Stimulated activated CD4-positive, alpha-beta T cell treated with anti-CD3 and anti-CD28 coated beads, Interleukin-15, amount 100 ng/mL, for 24 hours (primary cell): ENCODE measurements around the gene SIN3B.
"Not testable (repeated sequence)": the region's sequence is repeated elsewhere in the genome, so short reads cannot be mapped to it uniquely, and the experiment has no call there.

Experiments used
- DNase-seq: peaks from one replicate; pipeline ENCODE4 v3.0.0-alpha.2; 2020

The SIN3B gene

DNA sequence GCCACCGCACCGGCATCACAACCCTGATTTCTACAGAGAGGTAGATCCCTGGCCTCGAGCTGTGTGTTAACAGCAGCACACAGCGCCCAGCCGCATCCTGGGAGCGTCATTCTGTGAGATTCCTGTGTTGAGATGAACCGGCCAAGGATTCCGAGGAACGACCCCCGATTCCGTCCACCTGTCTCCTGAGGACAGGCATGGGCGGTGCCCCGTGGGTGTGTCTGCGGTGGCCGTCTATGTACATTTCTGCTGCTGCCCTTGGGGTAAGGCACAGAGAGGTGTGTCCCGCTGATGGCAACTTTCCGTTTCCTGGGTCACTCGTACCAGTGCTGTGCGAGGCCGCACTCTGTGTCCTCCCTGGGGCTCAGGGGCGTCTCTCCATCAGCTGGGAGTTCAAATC lies 43.5 kb downstream of the SIN3B start:
- no peak for DNase-seq

DNA sequence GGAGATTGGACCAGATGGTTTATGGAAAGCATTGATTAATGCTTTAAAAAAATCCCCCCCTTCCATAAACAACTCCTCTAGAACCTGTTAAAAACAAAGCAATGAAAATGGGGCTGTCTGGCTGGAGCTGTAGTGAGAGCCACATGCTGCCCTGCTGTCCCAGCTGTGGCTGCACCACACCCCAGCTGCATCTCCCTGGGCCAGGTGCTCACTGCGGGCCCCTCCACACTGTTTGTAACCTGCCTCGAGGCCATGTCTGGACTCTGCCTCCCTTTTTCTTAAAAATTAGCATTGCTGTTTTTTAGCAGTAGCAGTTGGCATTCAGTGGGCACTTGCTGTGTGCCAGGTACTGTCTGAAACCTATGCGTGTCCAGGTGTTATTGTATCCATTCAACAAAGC lies 44.4 kb downstream of the SIN3B start:
- DNase-seq = no peak

DNA sequence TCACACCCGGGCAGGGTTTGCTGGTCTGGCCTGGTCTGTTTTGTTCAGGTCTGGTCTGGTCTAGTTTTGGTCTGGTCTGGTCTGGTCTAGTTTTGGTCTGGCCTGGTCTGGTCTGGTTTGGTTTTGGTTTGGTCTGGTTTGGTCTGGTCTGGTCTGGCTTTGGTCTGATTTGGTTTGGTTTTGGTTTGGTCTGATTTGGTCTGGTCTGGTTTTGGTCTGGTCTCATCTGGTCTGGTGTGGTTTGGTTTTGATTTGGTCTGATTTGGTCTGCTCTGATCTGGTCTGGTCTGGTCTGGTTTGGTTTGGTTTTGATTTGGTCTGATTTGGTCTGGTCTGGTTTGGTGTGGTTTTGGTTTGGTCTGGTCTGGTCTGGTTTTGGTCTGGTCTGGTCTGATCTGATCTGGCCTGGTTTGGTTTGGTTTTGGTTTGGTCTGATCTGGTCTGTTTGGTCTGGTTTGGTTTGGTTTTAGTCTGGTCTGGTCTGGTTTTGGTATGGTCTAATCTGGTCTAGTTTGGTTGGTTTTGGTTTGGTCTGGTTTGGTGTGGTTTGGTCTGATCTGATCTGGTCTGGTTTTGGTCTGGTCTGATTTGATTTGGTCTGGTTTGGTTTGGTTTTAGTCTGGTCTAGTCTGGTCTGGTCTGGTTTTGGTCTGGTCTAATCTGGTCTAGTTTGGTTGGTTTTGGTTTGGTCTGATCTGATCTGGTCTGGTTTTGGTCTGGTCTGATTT lies 45.2 kb downstream of the SIN3B start:
- no peak for DNase-seq

DNA sequence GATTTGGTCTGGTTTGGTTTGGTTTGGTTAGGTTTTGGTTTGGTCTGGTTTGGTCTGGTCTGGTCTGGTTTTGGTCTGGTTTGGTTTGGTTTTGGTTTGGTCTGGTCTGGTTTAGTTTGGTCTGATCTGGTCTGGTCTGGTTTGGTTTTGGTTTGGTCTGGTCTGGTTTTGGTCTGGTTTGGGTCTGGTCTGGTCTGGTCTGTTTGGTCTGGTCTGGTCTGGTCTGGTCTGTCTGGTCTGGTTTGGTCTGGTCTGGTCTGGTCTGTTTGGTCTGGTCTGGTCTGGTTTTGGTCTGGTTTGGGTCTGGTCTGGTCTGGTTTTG lies 45.7 kb downstream of the SIN3B start:
- DNase-seq = not testable (repeated sequence)

DNA sequence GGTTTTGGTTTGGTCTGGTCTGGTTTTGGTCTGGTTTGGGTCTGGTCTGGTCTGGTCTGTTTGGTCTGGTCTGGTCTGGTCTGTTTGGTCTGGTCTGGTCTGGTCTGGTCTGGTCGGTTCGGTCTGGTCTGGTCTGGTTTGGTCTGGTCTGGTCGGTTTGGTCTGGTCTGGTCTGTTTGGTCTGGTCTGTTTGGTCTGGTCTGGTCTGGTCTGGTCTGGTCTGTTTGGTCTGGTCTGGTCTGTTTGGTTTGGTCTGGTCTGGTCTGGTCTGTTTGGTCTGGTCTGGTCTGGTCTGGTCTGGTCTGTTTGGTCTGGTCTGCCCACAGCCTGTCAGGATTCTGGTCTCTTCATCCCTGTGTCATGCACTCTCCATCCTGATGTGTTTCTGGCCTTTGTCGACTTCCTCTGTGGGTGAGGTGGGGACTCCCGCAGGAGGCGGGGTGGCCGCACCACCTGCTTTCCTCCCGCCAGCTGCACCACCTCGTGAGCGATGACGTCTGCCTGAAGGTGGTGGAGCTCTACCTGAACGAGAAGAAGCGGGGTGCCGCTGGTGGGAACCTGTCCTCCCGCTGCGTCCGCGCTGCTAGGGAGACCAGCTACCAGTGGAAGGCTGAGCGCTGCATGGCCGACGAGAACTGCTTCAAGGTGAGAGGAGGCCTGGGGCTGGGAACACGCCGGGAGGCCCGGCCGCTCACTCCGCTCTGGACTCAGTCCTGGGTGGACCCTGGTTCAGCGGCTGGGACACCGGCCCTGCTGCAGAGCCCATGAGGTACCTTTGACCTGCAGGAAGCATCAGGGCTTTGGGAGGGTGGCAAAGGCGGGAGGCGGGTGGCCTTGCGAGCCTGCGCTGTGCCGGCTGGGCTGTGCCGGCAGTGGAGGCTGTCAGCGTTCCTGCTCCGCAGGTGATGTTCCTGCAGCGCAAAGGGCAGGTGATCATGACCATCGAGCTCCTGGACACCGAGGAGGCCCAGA lies 46.7 kb downstream of the SIN3B start:
- DNase-seq = no peak

DNA sequence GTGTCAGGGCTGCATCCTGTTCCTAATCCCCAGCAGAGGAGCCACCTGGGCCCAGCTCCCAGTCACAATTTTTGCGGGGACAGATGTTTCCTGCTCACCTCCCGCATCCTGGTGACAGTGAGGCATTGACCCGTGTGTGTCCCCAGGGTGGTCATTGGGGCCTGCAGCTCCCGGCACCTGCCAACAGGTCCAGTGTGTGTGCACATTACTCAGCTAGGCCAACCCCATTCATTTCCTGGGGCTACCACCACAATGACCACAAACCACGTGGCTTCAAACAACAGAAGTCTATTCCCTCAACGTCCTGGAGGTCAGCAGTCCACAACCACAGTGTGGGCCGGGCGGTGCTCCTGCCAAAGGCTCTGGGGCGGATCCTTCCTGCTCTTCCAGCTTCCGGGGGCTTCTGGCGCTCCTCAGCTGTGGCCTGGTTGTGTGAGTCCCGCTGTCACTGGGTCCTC lies 47.7 kb downstream of the SIN3B start:
- DNase-seq = no peak

DNA sequence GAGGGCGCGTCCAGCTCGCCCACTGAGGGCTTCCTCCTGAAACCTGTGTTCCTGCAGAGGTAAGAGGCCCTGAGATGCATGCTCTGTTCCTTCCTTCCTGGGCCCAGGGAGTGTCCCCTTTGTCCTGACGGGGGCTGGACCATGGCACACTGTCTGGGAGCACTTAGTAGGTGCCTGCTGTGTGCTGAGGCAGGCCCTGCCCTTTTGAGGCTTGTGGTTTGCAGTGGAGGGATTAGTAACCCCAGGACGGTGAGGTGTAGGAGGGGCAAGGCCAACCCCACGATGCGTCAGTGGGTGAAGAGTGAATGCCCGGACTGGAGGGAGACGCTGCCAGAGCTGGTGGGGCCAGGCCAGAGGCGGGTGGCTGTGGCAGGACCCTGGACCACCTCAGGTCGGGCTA lies 48.4 kb downstream of the SIN3B start:
- DNase-seq = no peak

DNA sequence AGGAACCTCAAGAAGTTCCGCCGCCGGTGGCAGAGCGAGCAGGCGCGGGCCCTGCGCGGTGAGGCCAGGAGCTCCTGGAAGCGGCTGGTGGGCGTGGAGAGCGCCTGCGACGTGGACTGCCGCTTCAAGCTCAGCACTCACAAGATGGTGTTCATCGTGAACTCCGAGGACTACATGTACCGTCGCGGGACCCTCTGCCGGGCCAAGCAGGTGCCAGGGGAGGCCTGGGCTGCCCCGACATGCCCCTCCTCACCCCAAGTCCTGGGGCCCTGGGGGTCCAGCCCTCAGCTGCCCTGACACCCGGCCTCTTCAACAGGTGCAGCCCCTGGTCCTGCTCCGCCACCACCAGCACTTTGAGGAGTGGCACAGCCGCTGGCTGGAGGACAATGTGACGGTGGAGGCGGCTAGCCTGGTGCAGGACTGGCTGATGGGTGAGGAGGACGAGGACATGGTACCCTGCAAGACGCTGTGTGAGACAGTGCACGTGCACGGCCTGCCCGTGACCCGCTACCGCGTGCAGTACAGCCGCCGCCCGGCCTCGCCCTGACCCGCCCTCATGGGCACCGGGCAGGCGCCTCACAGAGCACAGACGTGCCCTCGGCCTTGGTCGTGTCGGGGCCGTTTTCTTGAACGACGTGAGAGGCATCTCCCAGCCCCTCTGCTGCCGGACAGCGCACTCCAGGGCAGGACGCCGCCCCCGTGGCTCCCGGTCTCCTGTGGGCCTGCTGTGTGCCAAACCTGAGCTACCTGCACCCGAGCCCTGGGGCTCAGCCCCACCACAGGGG lies 49.2 kb downstream of the SIN3B start:
- DNase-seq = no peak

DNA sequence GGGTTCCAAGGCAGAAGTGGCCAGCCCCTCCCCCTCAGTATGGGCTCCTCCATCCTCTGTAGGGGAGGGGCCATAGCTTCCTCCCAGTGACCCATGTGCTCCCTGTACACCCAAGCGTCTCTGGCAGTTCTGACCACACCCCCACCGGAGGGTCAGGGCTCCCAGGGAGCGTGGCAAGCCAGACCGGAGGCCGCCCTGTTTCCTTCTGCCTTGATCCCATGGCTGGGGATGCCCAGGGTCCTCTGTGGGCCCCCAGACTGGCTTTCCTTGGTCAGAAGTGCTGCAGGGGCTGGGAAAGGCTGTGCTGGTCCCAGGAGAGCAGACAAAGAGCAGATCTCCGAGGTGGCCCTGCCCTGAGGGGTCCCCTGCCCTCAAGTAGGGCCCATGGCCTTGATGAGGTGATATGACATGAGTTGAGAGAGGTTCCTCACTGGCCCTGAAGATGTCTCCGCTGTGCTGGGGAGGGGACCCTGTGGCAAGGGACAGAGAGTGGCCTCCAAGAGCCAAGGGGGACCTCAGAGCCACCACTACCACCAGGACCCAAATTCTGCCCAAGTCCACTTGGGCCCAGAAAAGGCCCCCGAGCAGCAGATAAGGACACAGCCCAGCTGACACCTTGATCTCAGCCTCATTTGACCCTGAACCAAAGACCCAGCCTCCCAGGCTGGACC lies 51.8 kb downstream of the SIN3B start:
- no peak for DNase-seq

DNA sequence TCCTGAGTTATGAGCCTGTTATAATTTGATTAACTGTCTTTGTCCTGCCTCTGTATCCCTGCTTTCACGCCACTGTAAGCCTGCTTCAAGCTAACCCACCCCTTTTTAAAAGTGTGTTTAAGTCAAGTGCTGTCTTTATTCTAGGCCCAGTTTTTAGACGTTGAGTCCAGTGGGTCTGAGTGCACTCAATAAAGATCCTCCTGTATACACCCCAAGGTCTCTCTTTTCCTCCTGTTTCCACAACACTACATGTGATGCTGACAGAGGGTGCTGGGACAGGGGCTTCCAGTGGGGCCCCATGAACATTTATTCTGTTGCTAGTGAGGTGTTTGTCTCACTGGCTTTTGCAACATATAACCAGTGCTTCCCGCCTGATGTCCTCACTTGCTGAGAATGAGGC lies 52.9 kb downstream of the SIN3B start:
- no peak for DNase-seq

DNA sequence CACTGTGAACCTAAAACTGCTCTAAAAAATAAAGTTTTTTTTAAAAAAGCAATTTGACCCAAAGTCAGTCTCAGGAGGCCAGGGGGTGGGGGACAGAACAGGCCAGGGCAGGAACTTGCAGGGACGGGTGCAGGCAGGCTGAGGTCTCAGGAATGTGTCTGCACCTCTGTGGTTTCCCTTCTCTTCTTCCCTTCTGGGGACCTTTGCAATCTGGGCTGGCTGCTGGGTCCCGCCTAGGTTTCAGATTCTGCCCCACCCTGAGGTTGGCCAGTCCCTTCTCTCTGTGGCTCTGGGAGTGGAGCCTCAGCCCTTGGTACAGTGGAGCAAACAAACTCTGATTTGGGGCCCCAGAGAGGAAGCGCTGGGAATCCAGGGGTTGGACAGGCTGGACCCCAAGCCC lies 54.3 kb downstream of the SIN3B start:
- no peak for DNase-seq

DNA sequence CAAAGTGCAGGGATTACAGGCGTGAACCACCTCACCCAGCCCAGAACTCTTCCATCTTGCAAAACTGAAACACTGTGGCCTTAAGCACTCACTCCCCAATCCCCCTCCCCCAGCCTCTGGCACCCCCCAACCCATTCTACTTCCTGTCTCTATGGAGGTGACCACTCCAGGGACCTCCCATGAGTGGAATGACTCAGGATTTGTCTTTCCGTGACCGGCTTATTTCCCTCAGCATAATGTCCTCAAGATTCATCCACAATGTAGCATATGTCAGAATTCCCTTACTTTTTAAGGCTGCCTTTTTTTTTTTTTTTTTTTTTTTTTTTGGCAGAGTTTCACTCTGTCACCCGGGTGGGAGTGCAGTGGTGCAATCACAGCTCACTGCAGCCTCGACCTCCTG lies 56.0 kb downstream of the SIN3B start:
- no peak for DNase-seq

DNA sequence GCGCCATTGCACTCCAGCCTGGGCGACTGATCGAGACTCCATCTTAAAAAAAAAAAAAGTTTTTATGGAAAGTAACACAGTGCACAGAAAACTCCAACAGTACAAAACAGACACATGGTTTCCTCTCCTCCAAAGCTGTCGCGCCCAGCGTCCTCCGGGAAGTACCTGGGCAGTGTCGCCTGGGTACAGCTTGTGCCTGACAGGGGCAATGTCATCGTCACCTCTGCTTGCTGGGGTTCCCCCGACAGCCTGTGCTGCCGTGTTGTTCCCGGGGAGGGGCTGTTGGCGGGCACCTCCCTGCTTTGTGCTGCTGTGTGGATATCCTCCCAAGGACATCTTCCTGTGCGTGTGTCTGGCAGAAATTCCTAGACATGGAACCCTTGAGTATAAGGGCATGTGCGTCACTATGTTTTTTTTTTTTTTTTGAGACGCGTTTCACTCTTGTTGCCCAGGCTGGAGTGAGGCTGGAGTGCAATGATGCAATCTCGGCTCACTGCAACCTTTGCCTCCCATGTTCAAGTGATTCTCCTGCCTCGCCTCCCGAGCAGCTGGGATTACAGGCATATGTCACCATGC lies 57.2 kb downstream of the SIN3B start:
- DNase-seq = no peak

DNA sequence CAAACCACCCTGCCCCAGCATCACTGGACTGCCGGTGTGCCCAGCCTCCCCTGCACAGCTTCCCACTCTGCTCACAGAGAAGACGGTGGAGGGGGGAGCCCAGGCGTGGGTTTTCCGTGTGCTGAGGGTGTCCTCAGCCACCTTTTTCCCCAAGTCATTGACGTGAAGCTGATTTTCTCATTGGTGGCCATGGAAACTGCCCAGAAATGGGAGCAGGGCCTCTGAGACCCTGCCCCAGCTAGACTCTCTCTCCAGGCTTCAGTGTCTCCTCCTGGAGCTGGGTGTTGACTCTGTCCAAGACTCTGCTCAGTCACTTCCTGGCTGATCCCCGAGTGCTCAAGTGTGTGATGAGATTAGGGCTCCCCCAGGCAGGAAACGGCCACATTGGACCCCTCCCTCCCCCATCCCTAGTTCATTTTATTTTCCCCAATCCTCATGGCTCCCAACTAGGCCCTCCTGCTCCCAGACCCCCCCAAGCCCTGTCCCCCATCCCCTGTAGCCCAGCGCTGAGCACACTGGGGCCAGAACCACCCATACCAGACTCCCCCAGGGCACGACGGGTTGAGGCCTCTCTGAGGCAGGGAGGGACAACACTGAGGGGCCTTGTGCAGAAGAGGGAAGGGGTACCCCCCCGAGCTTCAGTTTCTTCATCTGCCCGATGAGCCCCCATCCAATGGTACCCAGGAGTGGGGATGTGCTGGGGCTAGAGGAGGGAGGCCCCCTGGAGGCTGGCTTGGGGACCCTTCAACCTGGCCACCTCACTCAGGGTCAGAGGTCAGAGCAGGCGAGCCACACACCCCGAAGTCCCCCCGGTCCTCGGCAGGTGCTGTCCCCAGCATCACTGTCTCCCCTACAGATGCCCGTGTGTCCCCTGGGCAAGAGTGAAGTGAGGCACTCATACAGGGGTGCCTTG lies 58.4 kb downstream of the SIN3B start:
- DNase-seq = no peak

DNA sequence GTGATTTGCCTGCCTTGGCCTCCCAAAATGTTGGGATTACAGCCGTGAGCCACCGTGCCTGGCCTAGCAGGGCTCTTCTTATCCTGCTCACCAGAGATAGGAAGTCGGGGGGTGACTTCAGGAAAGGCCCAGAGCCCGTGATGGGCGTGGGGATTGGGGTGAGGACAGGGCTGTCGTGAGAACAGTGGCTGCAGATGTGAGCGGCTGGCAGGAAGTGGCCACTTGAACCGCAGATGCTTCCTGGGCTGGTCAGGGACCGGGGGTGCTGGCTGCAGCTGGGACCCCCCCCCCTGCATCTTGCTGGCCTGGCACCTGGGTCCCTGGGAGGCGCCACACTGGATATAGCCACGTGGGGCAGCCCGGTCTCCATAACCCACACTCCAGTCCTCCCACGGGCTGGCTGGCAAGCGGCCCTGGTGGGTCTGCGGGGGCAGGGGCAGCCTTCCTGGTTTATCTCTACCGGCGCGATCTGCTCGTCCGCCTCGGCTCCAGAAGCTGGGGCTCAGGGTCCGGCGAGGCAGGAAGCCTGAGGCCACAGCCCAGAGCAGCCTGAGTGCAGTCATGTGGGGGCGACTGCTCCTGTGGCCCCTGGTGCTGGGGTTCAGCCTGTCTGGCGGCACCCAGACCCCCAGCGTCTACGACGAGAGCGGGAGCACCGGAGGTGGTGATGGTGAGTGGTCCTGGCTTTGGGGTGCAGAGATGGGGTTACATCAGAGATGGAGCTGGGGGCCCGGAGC lies 59.6 kb downstream of the SIN3B start, which contains the start of gene F2RL3:
Gene F2RL3 (plus strand): TSS at position 371 of the 737 bp plus-strand sequence. CDS start 191 bp downstream, at position 562.
- DNase-seq = no peak

DNA sequence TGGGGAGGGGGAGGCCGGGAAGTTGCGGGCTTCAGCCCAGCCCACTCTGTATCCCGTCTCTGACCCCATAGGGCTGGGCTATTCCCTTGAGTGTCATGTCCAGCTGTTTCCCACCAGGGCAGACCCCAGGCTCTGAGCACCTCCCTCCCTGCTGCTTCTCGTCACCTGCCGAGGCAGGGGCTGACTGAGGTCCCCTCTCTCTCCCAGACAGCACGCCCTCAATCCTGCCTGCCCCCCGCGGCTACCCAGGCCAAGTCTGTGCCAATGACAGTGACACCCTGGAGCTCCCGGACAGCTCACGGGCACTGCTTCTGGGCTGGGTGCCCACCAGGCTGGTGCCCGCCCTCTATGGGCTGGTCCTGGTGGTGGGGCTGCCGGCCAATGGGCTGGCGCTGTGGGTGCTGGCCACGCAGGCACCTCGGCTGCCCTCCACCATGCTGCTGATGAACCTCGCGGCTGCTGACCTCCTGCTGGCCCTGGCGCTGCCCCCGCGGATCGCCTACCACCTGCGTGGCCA lies 60.2 kb downstream of the SIN3B start:
- no peak for DNase-seq

DNA sequence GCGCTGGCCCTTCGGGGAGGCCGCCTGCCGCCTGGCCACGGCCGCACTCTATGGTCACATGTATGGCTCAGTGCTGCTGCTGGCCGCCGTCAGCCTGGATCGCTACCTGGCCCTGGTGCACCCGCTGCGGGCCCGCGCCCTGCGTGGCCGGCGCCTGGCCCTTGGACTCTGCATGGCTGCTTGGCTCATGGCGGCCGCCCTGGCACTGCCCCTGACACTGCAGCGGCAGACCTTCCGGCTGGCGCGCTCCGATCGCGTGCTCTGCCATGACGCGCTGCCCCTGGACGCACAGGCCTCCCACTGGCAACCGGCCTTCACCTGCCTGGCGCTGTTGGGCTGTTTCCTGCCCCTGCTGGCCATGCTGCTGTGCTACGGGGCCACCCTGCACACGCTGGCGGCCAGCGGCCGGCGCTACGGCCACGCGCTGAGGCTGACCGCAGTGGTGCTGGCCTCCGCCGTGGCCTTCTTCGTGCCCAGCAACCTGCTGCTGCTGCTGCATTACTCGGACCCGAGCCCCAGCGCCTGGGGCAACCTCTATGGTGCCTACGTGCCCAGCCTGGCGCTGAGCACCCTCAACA lies 60.8 kb downstream of the SIN3B start:
- no peak for DNase-seq

DNA sequence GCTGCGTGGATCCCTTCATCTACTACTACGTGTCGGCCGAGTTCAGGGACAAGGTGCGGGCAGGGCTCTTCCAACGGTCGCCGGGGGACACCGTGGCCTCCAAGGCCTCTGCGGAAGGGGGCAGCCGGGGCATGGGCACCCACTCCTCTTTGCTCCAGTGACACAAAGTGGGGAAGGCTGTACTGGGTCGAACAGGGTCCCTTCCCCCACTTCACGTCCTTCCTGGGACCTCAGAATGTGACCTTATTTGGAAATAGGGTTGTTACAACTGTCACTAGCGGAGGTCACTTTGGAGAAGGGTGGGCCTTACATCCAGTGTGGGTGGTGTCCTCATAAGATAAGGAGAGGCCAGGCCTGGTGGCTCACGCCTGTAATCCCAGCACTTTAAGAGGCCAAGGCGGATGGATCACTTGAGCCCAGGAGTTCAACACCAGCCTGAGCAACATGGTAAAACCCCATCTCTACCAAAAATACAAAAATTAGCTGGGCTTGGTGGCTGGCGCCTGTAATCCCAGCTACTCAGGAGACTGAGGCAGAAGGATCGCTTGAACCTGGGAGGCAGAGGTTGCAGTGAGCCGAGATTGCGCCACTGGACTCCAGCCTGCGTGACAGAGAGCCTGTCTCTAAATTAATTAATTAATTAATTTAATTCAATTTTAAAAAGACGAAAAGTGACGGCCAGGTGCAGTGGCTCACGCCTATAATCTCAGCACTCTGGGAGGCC lies 61.4 kb downstream of the SIN3B start:
- DNase-seq = no peak
